GM12878 (cell line): ENCODE results near the gene BCS1L. TPM values are rescaled to one million over a fixed set of nuclear protein-coding genes. Genes with fewer than 3 reads are reported as not detected.

Experiments used
- BMI1 ChIP-seq: fragments of 450-650 bp; IDR thresholded peaks from 2 replicates; pipeline ENCODE4 v1.6.1; 2016; ENCODE audit warnings: mild to moderate bottlenecking, moderate library complexity, borderline replicate concordance
- BRCA1 ChIP-seq: IDR thresholded peaks from 2 replicates; pipeline ENCODE4 v1.6.1; 2011; ENCODE audit warnings: low read depth, low read length, improper control_type of control experiment
- CREB1 ChIP-seq: IDR thresholded peaks from 2 replicates; pipeline ENCODE4 v1.6.1; 2012; ENCODE audit warnings: low read depth, mild to moderate bottlenecking, inconsistent platforms
- DPF2 ChIP-seq: fragments of 450-650 bp; IDR thresholded peaks from 2 replicates; pipeline ENCODE4 v1.6.1; 2017; ENCODE audit warnings: mild to moderate bottlenecking
- EGR1 ChIP-seq, 2 experiments: IDR thresholded peaks; 1 replicate in 1 of 2; 2 replicates in 1 of 2; pipeline ENCODE4 v1.6.1; 2011 to 2012; ENCODE audit warnings: low read depth in 2 of 2, low read length in 2 of 2, borderline replicate concordance in 1 of 2, mild to moderate bottlenecking in 1 of 2, moderate library complexity in 1 of 2
- HCFC1 ChIP-seq: fragments of 150-350 bp; IDR thresholded peaks from 2 replicates; pipeline ENCODE4 v1.6.1; 2014; ENCODE audit warnings: low read length
- KAT2A ChIP-seq: conservative IDR thresholded peaks from 2 replicates; pipeline ENCODE4 v1.6.1; 2011; ENCODE audit warnings: low read depth, low read length; ENCODE audit not compliant: control insufficient read depth
- MEF2B ChIP-seq: fragments of 450-650 bp; IDR thresholded peaks from 2 replicates; pipeline ENCODE4 v1.6.1; 2018; ENCODE audit warnings: mild to moderate bottlenecking, moderate library complexity; ENCODE audit not compliant: partially characterized antibody, poor library complexity, severe bottlenecking
- MXI1 ChIP-seq: fragments of 150-350 bp; IDR thresholded peaks from 2 replicates; pipeline ENCODE4 v1.6.1; 2011; ENCODE audit warnings: low read depth, mild to moderate bottlenecking, inconsistent platforms, low read length, improper control_type of control experiment
- MYB ChIP-seq: fragments of 150-350 bp; IDR thresholded peaks from 2 replicates; pipeline ENCODE4 v1.6.1; 2014; ENCODE audit warnings: mild to moderate bottlenecking, low read depth, low read length, borderline replicate concordance
- PBX3 ChIP-seq: IDR thresholded peaks from 2 replicates; pipeline ENCODE4 v1.6.1; 2011; ENCODE audit warnings: mild to moderate bottlenecking, low read depth, low read length, moderate library complexity; ENCODE audit not compliant: insufficient replicate concordance
- POLR2AphosphoS2 ChIP-seq: IDR thresholded peaks from 2 replicates; pipeline ENCODE4 v1.6.1; 2011; ENCODE audit warnings: low read depth, mild to moderate bottlenecking, low read length, improper control_type of control experiment, moderate library complexity
- SMAD1 ChIP-seq: fragments of 450-650 bp; IDR thresholded peaks from 2 replicates; pipeline ENCODE4 v1.6.1; 2018; ENCODE audit warnings: mild to moderate bottlenecking, low read depth; ENCODE audit not compliant: partially characterized antibody
- SP1 ChIP-seq: IDR thresholded peaks from one replicate; pipeline ENCODE4 v1.6.1; 2011; ENCODE audit warnings: low read depth, low read length
- SREBF2 ChIP-seq: IDR thresholded peaks from 2 replicates; pipeline ENCODE4 v1.6.1; 2012; ENCODE audit warnings: mild to moderate bottlenecking, low read length
- SUPT20H ChIP-seq: IDR thresholded peaks from 2 replicates; pipeline ENCODE4 v1.6.1; 2011; ENCODE audit warnings: low read depth, mild to moderate bottlenecking, low read length, moderate library complexity, borderline replicate concordance; ENCODE audit not compliant: control insufficient read depth
- ZBTB11 ChIP-seq: fragments of 450-650 bp; formaldehyde crosslinking; IDR thresholded peaks from 2 replicates; pipeline ENCODE4 v1.5.0; 2022; ENCODE audit warnings: mild to moderate bottlenecking, missing genetic modification characterization
- ZSCAN29 ChIP-seq: fragments of 450-650 bp; IDR thresholded peaks from 2 replicates; pipeline ENCODE4 v1.6.1; 2017; ENCODE audit warnings: mild to moderate bottlenecking, moderate library complexity
- polyA plus RNA-seq, 11 experiments: library from polyadenylated mRNA; depleted of rRNA in 4 of 11; unstranded in 6 of 11; stranded (reverse) in 5 of 11; fragments of >200 nt; fragmentation: Nextera tagmentation in 4 of 11; fragmentation: Illumina TruSeq in 1 of 11; extraction: Ambion mirVana in 4 of 11; extraction: Trizol in 1 of 11; gene quantifications; 1 replicate in 1 of 11; 2 replicates in 10 of 11; pipeline versions ENCODE4 v1.2.1 to v1.2.3, GENCODE V29; 2011 to 2016; ENCODE audit warnings: inconsistent platforms in 2 of 11, missing spikeins in 2 of 11, low read depth in 1 of 11
- total RNA-seq, 4 experiments: library from RNA; depleted of rRNA in 3 of 4; stranded (reverse); fragments of >200 nt in 3 of 4; fragmentation: Illumina TruSeq in 1 of 4; extraction: Trizol in 1 of 4; gene quantifications; 2 replicates each; pipeline versions ENCODE4 v1.2.1 to v1.2.3, GENCODE V29; 2013 to 2021
- TF ChIP-seq, protein P1 (sequence below): fragments of 450-650 bp; IDR thresholded peaks from 2 replicates; pipeline ENCODE4 v1.6.1; 2018; ENCODE audit warnings: borderline replicate concordance, mild to moderate bottlenecking; ENCODE audit not compliant: partially characterized antibody
- TF ChIP-seq, protein P2 (sequence below): fragments of 450-650 bp; IDR thresholded peaks from 2 replicates; pipeline ENCODE4 v1.6.1; 2016; ENCODE audit warnings: mild to moderate bottlenecking

BCS1L gene
- total and polyA plus RNA-seq, 10 of the 15 experiments (the other 5 are each of a cell fraction or from before 2014, with no cell fraction given), result 40.4 to 114 (median 65.2) TPM

DNA sequence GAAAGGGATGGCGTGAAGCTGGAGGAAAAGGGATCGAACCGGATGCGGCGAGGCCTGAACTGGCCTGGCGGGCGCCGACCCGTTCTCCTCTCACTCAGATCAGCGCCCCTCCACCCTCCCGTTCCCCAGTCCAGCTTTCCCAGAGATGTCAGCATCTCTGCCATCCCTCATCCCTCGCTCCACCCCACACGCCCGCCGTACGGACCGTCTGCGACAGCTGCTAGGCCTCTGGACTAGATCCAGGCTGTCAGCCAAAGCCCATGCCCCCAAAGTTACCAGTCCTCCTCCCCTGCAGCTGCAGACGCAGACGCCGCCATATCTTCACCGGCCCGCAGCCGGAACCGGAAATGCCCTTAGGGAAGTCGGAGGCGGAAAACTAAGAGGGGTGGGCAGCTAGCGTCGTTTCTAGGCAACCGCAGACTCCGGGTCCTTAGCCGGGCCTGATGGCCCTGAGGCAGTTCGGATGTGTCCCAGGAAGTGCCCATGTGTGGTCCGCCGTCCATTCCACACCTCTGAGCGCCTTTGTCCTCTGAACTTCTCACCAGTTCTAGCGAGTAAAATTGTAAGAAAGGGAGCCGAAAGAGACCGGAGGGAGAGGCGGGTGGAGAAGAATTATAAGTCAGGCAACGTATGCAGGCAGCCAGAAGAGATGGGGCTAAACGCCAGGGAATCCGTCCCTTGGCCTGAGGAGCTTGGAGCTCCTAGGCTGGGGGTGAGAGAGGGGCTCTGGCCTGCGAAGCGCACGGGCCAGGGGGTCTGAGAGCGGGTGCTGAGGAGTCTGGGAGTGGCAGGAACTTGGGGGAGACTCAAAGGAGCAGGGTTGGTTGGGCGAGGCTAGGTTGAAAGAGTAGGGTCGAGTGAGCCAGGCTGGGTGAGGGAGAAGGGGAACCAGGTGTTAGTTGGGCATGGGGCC lies 12.4 kb downstream of the BCS1L start, which contains the start of the genes RNF25 and STK36 (continued):
- TF ChIP-seq ZBTB11 (CRISPR knock-in tag) (peak; percentile 78), MYB (peak; percentile 80), MEF2B (no peak), PBX3 (no peak), SP1 (no peak), KAT2A (no peak), MXI1 (peak; percentile 84), SUPT20H (no peak), SREBF2 (0 out of 2 replicates have a peak, but pooled peaks have one; percentile 34), DPF2 (0 out of 2 replicates have a peak, but pooled peaks have one; percentile 19), HCFC1 (peak; percentile 65; the same call in 1 of the 2 replicates), BRCA1 (no peak), BMI1 (peak; percentile 86), ZSCAN29 (no peak), EGR1 (IDR thresholded peaks at IDR 0.05; ENCODE audit: borderline replicate concordance in 1 of 2, low read depth in 2 of 2, low read length in 2 of 2) (peak in 1 of 2 experiments; percentile 55; a peak in 1 of 3 replicates), SMAD1 (peak; percentile 40), POLR2AphosphoS2 (peak; percentile 69; the same call in 1 of the 2 replicates), CREB1 (peak; percentile 16; the same call in 1 of the 2 replicates)
- TF ChIP-seq, protein P1, sequence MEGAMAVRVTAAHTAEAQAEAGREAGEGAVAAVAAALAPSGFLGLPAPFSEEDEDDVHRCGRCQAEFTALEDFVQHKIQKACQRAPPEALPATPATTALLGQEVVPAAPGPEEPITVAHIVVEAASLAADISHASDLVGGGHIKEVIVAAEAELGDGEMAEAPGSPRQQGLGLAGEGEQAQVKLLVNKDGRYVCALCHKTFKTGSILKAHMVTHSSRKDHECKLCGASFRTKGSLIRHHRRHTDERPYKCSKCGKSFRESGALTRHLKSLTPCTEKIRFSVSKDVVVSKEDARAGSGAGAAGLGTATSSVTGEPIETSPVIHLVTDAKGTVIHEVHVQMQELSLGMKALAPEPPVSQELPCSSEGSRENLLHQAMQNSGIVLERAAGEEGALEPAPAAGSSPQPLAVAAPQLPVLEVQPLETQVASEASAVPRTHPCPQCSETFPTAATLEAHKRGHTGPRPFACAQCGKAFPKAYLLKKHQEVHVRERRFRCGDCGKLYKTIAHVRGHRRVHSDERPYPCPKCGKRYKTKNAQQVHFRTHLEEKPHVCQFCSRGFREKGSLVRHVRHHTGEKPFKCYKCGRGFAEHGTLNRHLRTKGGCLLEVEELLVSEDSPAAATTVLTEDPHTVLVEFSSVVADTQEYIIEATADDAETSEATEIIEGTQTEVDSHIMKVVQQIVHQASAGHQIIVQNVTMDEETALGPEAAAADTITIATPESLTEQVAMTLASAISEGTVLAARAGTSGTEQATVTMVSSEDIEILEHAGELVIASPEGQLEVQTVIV, result peak; percentile 52
- TF ChIP-seq, protein P2, sequence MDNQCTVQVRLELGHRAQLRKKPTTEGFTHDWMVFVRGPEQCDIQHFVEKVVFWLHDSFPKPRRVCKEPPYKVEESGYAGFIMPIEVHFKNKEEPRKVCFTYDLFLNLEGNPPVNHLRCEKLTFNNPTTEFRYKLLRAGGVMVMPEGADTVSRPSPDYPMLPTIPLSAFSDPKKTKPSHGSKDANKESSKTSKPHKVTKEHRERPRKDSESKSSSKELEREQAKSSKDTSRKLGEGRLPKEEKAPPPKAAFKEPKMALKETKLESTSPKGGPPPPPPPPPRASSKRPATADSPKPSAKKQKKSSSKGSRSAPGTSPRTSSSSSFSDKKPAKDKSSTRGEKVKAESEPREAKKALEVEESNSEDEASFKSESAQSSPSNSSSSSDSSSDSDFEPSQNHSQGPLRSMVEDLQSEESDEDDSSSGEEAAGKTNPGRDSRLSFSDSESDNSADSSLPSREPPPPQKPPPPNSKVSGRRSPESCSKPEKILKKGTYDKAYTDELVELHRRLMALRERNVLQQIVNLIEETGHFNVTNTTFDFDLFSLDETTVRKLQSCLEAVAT, result peak; percentile 64
